H1 (cell line): ENCODE measurements around the gene PRR7. TPM values are rescaled to one million over a fixed set of nuclear protein-coding genes. Genes with fewer than 3 reads are reported as not detected.

Experiments
- CTCF ChIA-PET: fragments of 300-600 bp; sonication (Branson Sonifier 250); formaldehyde crosslinking; loops from one replicate; lab custom pipeline; 2021; ENCODE audit not compliant: partially characterized antibody; lab: Charles Lee
- POLR2A ChIA-PET: fragments of 300-600 bp; sonication (Branson Sonifier 250); formaldehyde crosslinking; loops from one replicate; lab custom pipeline; 2021; ENCODE audit warnings: inconsistent platforms; ENCODE audit not compliant: partially characterized antibody; lab: Charles Lee
- DNase-seq, 2 experiments: peaks; one replicate each; pipeline versions ENCODE4 v3.0.0 to v3.0.0-alpha.2; 2010 to 2022; ENCODE audit warnings: low spot score in 2 of 2, low read depth in 1 of 2, mixed read lengths in 1 of 2
- FAIRE-seq: peaks from 2 replicates; lab custom pipeline; 2011; peaks lifted over from hg19 to GRCh38; lab: Jason Lieb, UNC
- H2AFZ ChIP-seq: 2 replicates; pipeline ENCODE4 v1.8.1; 2012; ENCODE audit warnings: low read length, inconsistent platforms
- H2AK5ac ChIP-seq: 2 replicates; pipeline ENCODE4 v1.6.1; 2013; ENCODE audit warnings: low read depth, low read length
- H2BK120ac ChIP-seq: replicated peaks from 2 replicates; pipeline ENCODE3; 2013; ENCODE audit warnings: low read depth, low read length, inconsistent platforms
- H2BK12ac ChIP-seq: 2 replicates; pipeline ENCODE4 v1.6.1; 2013; ENCODE audit warnings: low read depth, low read length
- H2BK15ac ChIP-seq: 2 replicates; pipeline ENCODE4 v1.6.1; 2013; ENCODE audit warnings: low read length
- H2BK20ac ChIP-seq: 2 replicates; pipeline ENCODE4 v1.6.1; 2013; ENCODE audit warnings: low read length
- H2BK5ac ChIP-seq: 2 replicates; pipeline ENCODE4 v1.6.1; 2013; ENCODE audit warnings: low read depth, low read length
- H3K14ac ChIP-seq: 2 replicates; pipeline ENCODE4 v1.6.1; 2013; ENCODE audit warnings: inconsistent platforms; ENCODE audit not compliant: insufficient read length
- H3K18ac ChIP-seq: 2 replicates; pipeline ENCODE4 v1.6.1; 2013; ENCODE audit warnings: low read length; ENCODE audit errors: extremely low read depth
- H3K23ac ChIP-seq: 2 replicates; pipeline ENCODE4 v1.6.1; 2013; ENCODE audit warnings: inconsistent platforms; ENCODE audit not compliant: insufficient read length
- H3K23me2 ChIP-seq: 2 replicates; pipeline ENCODE4 v1.6.1; 2013; ENCODE audit warnings: low read depth, low read length
- H3K27ac ChIP-seq: 2 replicates; pipeline ENCODE4 v1.6.1; 2011; ENCODE audit warnings: low read depth, low read length, inconsistent platforms
- H3K27me3 ChIP-seq, 4 experiments: replicated peaks in 1 of 4; 1 replicate in 1 of 4; 2 replicates in 3 of 4; pipeline versions ENCODE4 v1.6.1 to v1.8.1; 2011 to 2013; ENCODE audit warnings: low read length in 3 of 4, mild to moderate bottlenecking in 3 of 4, inconsistent platforms in 2 of 4, mixed read lengths in 2 of 4, moderate library complexity in 1 of 4; ENCODE audit not compliant: control insufficient read depth in 3 of 4, insufficient read depth in 3 of 4; ENCODE audit errors: extremely low read depth in 1 of 4
- H3K36me3 ChIP-seq, 4 experiments: 2 replicates each; pipeline versions ENCODE4 v1.6.1 to v1.8.1; 2011 to 2013; ENCODE audit warnings: mild to moderate bottlenecking in 4 of 4, low read length in 3 of 4, moderate library complexity in 2 of 4, control low read depth in 1 of 4, inconsistent platforms in 1 of 4; ENCODE audit not compliant: insufficient read depth in 4 of 4, control insufficient read depth in 2 of 4
- H3K4ac ChIP-seq: replicated peaks from 2 replicates; pipeline ENCODE3; 2013; ENCODE audit warnings: low read length, low read depth, mixed read lengths, inconsistent platforms; ENCODE audit not compliant: insufficient read length
- H3K4me1 ChIP-seq, 4 experiments: replicated peaks in 1 of 4; 1 replicate in 1 of 4; 2 replicates in 3 of 4; pipeline versions ENCODE4 v1.6.1 to v1.8.1; 2011 to 2013; ENCODE audit warnings: low read length in 3 of 4, inconsistent platforms in 2 of 4, mixed read lengths in 1 of 4; ENCODE audit not compliant: insufficient read depth in 4 of 4, control insufficient read depth in 3 of 4
- H3K4me2 ChIP-seq, 2 experiments: 2 replicates each; pipeline versions ENCODE4 v1.6.1 to v1.8.1; 2011 to 2013; ENCODE audit warnings: low read depth in 2 of 2, low read length in 2 of 2, control low read depth in 1 of 2, inconsistent platforms in 1 of 2, mild to moderate bottlenecking in 1 of 2; ENCODE audit not compliant: insufficient read depth in 1 of 2
- H3K4me3 ChIP-seq, 4 experiments: fragments of 200-600, 300-600 bp in 1 of 4; sonication (generic), shearing (Covaris generic), sonication (Bioruptor Twin) in 1 of 4; 2 replicates each; pipeline versions ENCODE4 v1.5.1 to v1.8.1; 2011 to 2016; ENCODE audit warnings: low read length in 4 of 4, low read depth in 3 of 4, control low read depth in 2 of 4, inconsistent platforms in 2 of 4, mild to moderate bottlenecking in 2 of 4, mixed read lengths in 1 of 4, moderate library complexity in 1 of 4; ENCODE audit not compliant: insufficient read depth in 2 of 4; ENCODE audit errors: extremely low read depth in 1 of 4
- H3K56ac ChIP-seq: replicated peaks from 2 replicates; pipeline ENCODE3; 2013; ENCODE audit warnings: low read depth, mild to moderate bottlenecking, mixed read lengths, low read length, inconsistent platforms; ENCODE audit not compliant: insufficient read length
- H3K79me1 ChIP-seq: 2 replicates; pipeline ENCODE4 v1.6.1; 2013; ENCODE audit warnings: low read depth, low read length, control low read depth
- H3K79me2 ChIP-seq, 2 experiments: 2 replicates each; pipeline versions ENCODE4 v1.6.1 to v1.8.1; 2012 to 2013; ENCODE audit warnings: low read length in 2 of 2, mild to moderate bottlenecking in 2 of 2, inconsistent platforms in 1 of 2; ENCODE audit not compliant: insufficient read depth in 2 of 2, control insufficient read depth in 1 of 2
- H3K9ac ChIP-seq, 4 experiments: replicated peaks in 1 of 4; 1 replicate in 1 of 4; 2 replicates in 3 of 4; pipeline versions ENCODE4 v1.6.1 to v1.8.1; 2011 to 2013; ENCODE audit warnings: low read depth in 3 of 4, low read length in 3 of 4, control low read depth in 2 of 4, mild to moderate bottlenecking in 2 of 4, moderate library complexity in 2 of 4, inconsistent platforms in 1 of 4; ENCODE audit errors: extremely low read depth in 1 of 4
- H3K9me3 ChIP-seq, 2 experiments: 2 replicates each; pipeline versions ENCODE4 v1.6.1 to v1.8.1; 2012 to 2013; ENCODE audit warnings: mild to moderate bottlenecking in 2 of 2, moderate library complexity in 2 of 2, control low read depth in 1 of 2, inconsistent platforms in 1 of 2, low read depth in 1 of 2, low read length in 1 of 2, mixed read lengths in 1 of 2; ENCODE audit not compliant: insufficient read depth in 2 of 2
- H4K20me1 ChIP-seq, 2 experiments: replicated peaks in 1 of 2; 2 replicates each; pipeline versions ENCODE3 to v1.8.1; 2011 to 2013; ENCODE audit warnings: inconsistent platforms in 2 of 2, low read length in 2 of 2, mild to moderate bottlenecking in 1 of 2; ENCODE audit not compliant: insufficient read depth in 2 of 2, control insufficient read depth in 1 of 2
- H4K5ac ChIP-seq: 2 replicates; pipeline ENCODE4 v1.6.1; 2013; ENCODE audit warnings: low read length, low read depth, mixed read lengths, inconsistent platforms; ENCODE audit not compliant: insufficient read length
- H4K8ac ChIP-seq: 2 replicates; pipeline ENCODE4 v1.8.0; 2013; ENCODE audit warnings: mild to moderate bottlenecking, moderate library complexity, low read length, inconsistent platforms; ENCODE audit not compliant: insufficient read depth; ENCODE audit errors: extremely low read depth
- H4K91ac ChIP-seq: replicated peaks from 2 replicates; pipeline ENCODE3; 2013; ENCODE audit warnings: low read length, mixed read lengths, inconsistent platforms; ENCODE audit not compliant: insufficient read length
- KDM1A ChIP-seq: fragments of 200-600, 300-600 bp; sonication (generic); IDR thresholded peaks from 2 replicates; pipeline ENCODE4 v1.7.1; 2016; ENCODE audit warnings: mild to moderate bottlenecking, low read length, borderline replicate concordance
- WGBS, 2 experiments: shearing (Covaris generic) in 1 of 2; methylation state at CpG; one replicate each; pipeline versions ENCODE4 v1.1.6 to v1.1.7; 2013 to 2015; ENCODE audit warnings: low lambda C conversion rate in 2 of 2, mixed read lengths in 2 of 2, inconsistent platforms in 1 of 2, low coverage in 1 of 2, missing lambda C conversion rate in 1 of 2; ENCODE audit not compliant: insufficient replicate concordance in 2 of 2, insufficient coverage in 1 of 2, insufficient read length in 1 of 2; ENCODE audit errors: extremely low coverage in 1 of 2, missing lambda C conversion rate in 1 of 2; 5-methylcytosine and 5-hydroxymethylcytosine counted together
- polyA plus RNA-seq, 7 experiments: library from polyadenylated mRNA; depleted of rRNA in 3 of 7; stranded (reverse) in 5 of 7; unstranded in 2 of 7; fragments of >200 nt in 5 of 7; fragments of 200-250 nt in 2 of 7; gene quantifications; 1 replicate in 5 of 7; 2 replicates in 1 of 7; 4 replicates in 1 of 7; pipeline versions ENCODE4 v1.2.1 to v1.2.3, GENCODE V29; 2011 to 2013; ENCODE audit warnings: missing spikeins in 2 of 7, mixed read lengths in 2 of 7
- total RNA-seq: library from RNA; stranded (reverse); fragmentation: NEBNext Ultra II Directional; extraction: Animal tissue kit (Norgen Biotek cat#: 25700); gene quantifications from 2 replicates; pipeline ENCODE4 v1.2.1, GENCODE V29; 2021
- TF ChIP-seq, protein P1 (sequence below): IDR thresholded peaks from 2 replicates; pipeline ENCODE4 v1.6.1; 2012; ENCODE audit warnings: inconsistent platforms
- TF ChIP-seq, protein P2 (sequence below): IDR thresholded peaks from 2 replicates; pipeline ENCODE4 v1.6.1; 2011; ENCODE audit warnings: low read length, improper control_type of control experiment

Gene PRR7
- total and polyA plus RNA-seq, 2 of the 8 experiments (the other 6 are each of a cell fraction or from before 2014, with no cell fraction given) = 8.0 to 11.8 TPM

DNA sequence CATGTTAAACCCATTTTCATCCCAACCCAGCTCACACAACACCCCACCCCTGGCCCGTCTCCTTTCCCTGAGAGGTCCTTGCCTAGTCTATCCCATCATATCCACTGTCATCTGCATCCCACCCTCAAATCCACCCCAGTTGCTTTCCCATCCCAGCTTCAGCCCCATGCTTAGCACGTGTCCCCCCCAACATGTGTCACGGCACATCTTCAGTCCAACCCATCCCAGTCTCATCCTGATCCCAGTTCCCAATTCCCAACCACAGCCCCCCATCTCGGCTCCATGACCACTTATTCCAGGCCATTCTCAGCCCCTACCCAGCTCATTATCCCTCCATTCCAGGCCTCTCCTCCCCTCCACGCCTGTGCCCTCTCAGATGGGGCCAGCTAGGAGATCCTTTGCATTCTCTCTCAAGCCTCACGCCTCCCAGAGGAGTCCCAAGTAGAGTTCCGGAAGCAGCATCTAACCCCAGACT is 27.4 kb downstream of the PRR7 start:
- H3K9ac ChIP-seq = peak overlapping the region in 1 of 4 experiments; percentile 21; a peak in 2 of 7 replicates
- peak overlapping the region; percentile 71 to 72 for H3K4me2 ChIP-seq
- 52% methylated on average over 7 of the region's 7 CpGs; no CpG with 5 or more reads in 1 of the 2 experiments for WGBS, 2 experiments
- H4K8ac ChIP-seq = no peak overlapping the region
- peaks cover 11 to 46% (median 39%) of the 10 kb centered on the region in 4 experiments for H3K4me1 ChIP-seq
- peak overlapping the region; percentile 62 for H3K56ac ChIP-seq
- peak overlapping the region; percentile 23 to 91 (median 40); a peak in 7 of 8 replicates for H3K4me3 ChIP-seq
- H3K23ac ChIP-seq = no peak overlapping the region
- POLR2A ChIA-PET = interaction anchor here (65.5 to 67.5 kb wide), 2 partner anchors 5 to 6 kb away, joined by 3349 read pairs; partner anchors contain the start of genes DBN1, DOK3, PDLIM7 and PRR7
- no peak overlapping the region for H2BK120ac ChIP-seq
- FAIRE-seq (no peak), DNase-seq (no peak)
- H4K5ac ChIP-seq = peak overlapping the region; percentile 48
- H3K79me1 ChIP-seq = peaks cover 19% of the 10 kb centered on the region
- peak; percentile 39; the same call in 1 of the 2 replicates for TF ChIP-seq KDM1A
- TF ChIP-seq, protein P1, sequence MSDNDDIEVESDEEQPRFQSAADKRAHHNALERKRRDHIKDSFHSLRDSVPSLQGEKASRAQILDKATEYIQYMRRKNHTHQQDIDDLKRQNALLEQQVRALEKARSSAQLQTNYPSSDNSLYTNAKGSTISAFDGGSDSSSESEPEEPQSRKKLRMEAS = peak; percentile 75
- TF ChIP-seq, protein P2, sequence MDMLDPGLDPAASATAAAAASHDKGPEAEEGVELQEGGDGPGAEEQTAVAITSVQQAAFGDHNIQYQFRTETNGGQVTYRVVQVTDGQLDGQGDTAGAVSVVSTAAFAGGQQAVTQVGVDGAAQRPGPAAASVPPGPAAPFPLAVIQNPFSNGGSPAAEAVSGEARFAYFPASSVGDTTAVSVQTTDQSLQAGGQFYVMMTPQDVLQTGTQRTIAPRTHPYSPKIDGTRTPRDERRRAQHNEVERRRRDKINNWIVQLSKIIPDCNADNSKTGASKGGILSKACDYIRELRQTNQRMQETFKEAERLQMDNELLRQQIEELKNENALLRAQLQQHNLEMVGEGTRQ = no peak
- no peak overlapping the region for H2AFZ ChIP-seq
- peaks cover 3 to 23% (median 6%) of the 10 kb centered on the region in 4 experiments; a peak in 6 of 8 replicates for H3K36me3 ChIP-seq
- H2BK20ac ChIP-seq = peak overlapping the region; percentile 90
- peak overlapping the region; percentile 78 for H3K18ac ChIP-seq
- peak overlapping the region; percentile 65; the same call in 1 of the 2 replicates for H2AK5ac ChIP-seq
- H2BK5ac ChIP-seq = peak overlapping the region; percentile 81; the same call in 1 of the 2 replicates
- H2BK15ac ChIP-seq = peak overlapping the region; percentile 99
- H4K91ac ChIP-seq = peak overlapping the region; percentile 80
- H3K23me2 ChIP-seq = peaks cover 3% of the 10 kb centered on the region
- no peak overlapping the region for H3K14ac ChIP-seq
- no peaks in the 10 kb centered on the region for H3K9me3 ChIP-seq
- CTCF ChIA-PET = interaction anchor here (0.7 to 10.4 kb wide), 6 partner anchors 15 to 41 kb away, joined by 4 to 162 read pairs (median 24); partner anchors contain the start of gene PDLIM7
- no peak overlapping the region for H3K27ac ChIP-seq
- H3K4ac ChIP-seq = peak overlapping the region; percentile 98
- H3K79me2 ChIP-seq = peaks cover 14 to 37% of the 10 kb centered on the region in 2 experiments
- H3K27me3 ChIP-seq = no peaks in the 10 kb centered on the region
- H2BK12ac ChIP-seq = peak overlapping the region; percentile 94; the same call in 1 of the 2 replicates
- peaks cover 21 to 22% of the 10 kb centered on the region in 2 experiments for H4K20me1 ChIP-seq
